SU-DHL-6 (cell line): ENCODE measurements around the gene TOR1A.

Experiments
- CTCF ChIP-seq: fragments of 200-600 bp; sonication (generic); IDR thresholded peaks from one replicate; pipeline ENCODE4 v1.5.1; 2017; ENCODE audit warnings: antibody characterized with exemption, mild to moderate bottlenecking, low read length, moderate library complexity; ENCODE audit not compliant: insufficient read depth, poor library complexity, severe bottlenecking
- EZH2phosphoT487 ChIP-seq: fragments of 200-600 bp; sonication (generic), shearing (Covaris generic); conservative IDR thresholded peaks from 2 replicates; pipeline ENCODE4 v1.6.1; 2018; ENCODE audit warnings: mild to moderate bottlenecking, antibody characterized with exemption, low read length, moderate library complexity, mixed read lengths

- TF ChIP-seq CTCF (no peak), EZH2phosphoT487 (no peak)
Measured at GRCh38 chr9:129778469-129778868, 45.5 kb downstream of the TOR1A start.
